Measurements from ENCODE around the gene CD80.
"Not testable (repeated sequence)": the region's sequence is repeated elsewhere in the genome, so short reads cannot be mapped to it uniquely, and the experiment has no call there.

Gene CD80

GRCh38 chr3:119582178-119582577 is 22.8 kb upstream of the CD80 start:
- peak in 1 of 2 donors; percentile 19 for DNase-seq (ENCODE audit: low read depth in 2 of 2)

DNA sequence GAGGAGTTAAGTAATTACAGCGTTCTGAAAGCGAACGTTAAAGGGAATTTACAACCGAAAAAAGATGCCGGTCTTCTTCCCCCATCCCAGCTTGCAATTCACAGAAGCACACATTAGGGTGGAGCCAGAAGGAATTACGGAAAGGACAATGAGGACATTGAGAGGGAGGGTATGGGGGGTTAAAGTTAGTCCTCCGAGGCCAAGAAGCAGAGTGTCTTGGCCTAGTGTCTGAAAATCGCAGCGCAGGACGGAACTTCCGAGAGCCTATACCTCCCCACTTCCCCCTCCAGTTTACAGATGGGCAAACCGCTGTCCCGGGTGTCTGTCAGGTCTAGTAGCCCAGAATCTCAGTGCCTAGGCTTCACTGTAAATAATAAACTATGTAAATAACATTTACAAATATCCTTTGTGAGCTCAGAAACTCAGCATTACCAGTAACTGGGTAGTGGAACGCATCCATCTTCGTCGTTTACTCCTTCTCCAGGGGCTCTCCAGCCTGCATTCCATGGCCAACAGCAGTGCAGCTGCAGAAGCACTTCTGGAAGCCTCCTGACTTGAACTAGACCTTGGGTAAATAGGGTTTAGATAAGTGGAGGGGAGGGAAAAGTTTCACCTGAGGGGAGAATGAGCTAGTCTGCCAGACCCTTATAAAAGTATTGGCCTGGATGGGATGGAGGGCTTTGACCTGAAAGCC is 20.8 kb upstream of the CD80 start:
- DNase-seq (ENCODE audit: low read depth in 2 of 2), result no peak

- DNase-seq (ENCODE audit: low read depth in 2 of 2), result peak; percentile 44 to 50
Measured at GRCh38 chr3:119579366-119580066, 20.1 kb upstream of the CD80 start, which contains the start of gene ADPRH. ADPRH (plus strand) TSS chr3:119579492; CDS start chr3:119582170, 2,678 bp downstream.

GRCh38 chr3:119575507-119575906 is 16.1 kb upstream of the CD80 start:
- DNase-seq (ENCODE audit: low read depth in 2 of 2), result no peak

DNA sequence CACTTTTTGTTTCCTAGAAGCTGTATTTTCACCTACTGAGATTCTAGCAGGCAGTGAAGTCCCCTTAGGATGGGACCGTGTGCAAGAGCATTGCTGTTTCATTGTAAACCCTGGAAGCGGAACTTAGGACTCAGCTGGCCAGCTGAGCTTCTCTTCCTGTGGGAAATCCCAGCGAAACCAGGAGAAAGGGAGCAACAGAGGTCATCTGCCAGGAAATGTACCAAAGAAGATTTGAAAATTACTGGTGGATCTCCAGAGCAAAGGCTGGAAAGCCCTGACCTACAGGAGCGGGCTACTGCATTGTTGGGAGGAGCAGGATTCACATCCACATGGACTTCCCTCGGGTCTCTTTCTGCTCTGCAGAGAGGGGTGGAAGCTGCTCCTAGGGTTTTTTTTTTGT is 12.3 kb upstream of the CD80 start:
- no peak for DNase-seq (ENCODE audit: low read depth in 2 of 2)

DNA sequence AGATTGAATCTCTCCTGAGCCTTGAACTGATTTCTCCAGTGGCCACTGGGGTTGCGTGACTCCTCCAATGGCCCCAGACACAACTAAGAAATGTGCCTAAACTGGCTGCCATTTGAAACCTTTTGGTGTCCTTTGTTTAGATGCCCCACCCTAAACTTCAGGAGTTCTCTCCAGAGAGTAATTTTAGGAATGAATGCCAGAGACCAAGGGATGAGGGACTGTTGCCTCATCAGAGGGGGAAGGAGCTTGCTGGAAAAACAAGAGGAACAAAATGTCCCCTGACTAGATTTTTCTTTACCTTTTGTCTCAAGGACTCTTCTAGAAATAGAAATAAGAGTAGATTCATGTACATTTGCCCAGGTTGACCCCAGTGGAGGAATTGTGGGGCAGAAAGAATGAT is 11.8 kb upstream of the CD80 start:
- no peak for DNase-seq (ENCODE audit: low read depth in 2 of 2)

GRCh38 chr3:119570229-119570628 is 10.8 kb upstream of the CD80 start:
- DNase-seq (ENCODE audit: low read depth in 2 of 2), result no peak

GRCh38 chr3:119569156-119569555 is 9.7 kb upstream of the CD80 start:
- DNase-seq (ENCODE audit: low read depth in 2 of 2), result no peak

DNA sequence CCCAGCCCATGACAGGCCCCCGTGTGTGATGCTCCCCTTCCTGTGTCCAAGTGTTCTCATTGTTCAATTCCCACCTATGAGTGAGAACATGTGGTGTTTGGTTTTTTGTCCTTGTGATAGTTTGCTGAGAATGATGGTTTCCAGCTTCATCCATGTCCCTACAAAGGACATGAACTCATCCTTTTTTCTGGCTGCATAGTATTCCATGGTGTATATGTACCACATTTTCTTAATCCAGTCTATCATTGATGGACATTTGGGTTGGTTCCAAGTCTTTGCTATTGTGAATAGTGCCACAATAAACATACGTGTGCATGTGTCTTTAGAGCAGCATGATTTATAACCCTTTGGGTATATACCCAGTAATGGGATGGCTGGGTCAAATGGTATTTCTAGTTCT is 3.9 kb upstream of the CD80 start:
- not testable (repeated sequence) for DNase-seq (ENCODE audit: low read depth in 2 of 2)

DNA sequence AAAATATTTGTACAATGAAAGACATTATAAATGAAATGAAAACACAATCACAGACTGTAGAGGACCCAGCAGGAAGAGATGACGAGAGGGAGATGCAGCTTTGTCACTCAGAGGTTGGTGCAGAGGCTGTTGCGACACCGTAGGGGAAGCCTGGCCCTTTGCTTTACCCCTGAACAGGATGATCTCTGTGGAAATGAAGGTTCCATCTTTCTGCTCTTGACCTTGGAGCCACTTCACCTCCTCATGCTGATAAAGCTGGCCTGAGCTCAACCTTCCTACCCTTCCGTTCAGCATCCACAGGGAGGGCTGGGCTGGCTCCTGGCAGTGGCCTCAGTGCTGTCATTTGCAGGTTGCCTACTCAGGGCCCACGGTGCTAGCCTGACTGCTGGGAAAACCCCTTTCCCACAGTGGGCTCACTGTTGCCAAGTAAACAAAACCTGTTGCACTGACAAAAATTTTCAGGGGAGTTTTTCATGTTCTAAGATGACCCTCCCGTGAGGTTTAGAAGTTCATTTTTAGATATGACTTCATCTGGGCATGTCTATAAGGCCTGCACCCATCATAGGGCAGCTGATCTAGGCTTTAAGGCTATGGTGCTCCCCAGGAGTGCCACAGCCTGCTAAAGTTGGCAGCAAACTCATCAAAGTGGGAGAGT is 3.0 kb upstream of the CD80 start:
- peak; percentile 34 to 36 for DNase-seq (ENCODE audit: low read depth in 2 of 2)

GRCh38 chr3:119560160-119560559 is 746 bp upstream of the CD80 start:
- no peak for DNase-seq (ENCODE audit: low read depth in 2 of 2)

DNA sequence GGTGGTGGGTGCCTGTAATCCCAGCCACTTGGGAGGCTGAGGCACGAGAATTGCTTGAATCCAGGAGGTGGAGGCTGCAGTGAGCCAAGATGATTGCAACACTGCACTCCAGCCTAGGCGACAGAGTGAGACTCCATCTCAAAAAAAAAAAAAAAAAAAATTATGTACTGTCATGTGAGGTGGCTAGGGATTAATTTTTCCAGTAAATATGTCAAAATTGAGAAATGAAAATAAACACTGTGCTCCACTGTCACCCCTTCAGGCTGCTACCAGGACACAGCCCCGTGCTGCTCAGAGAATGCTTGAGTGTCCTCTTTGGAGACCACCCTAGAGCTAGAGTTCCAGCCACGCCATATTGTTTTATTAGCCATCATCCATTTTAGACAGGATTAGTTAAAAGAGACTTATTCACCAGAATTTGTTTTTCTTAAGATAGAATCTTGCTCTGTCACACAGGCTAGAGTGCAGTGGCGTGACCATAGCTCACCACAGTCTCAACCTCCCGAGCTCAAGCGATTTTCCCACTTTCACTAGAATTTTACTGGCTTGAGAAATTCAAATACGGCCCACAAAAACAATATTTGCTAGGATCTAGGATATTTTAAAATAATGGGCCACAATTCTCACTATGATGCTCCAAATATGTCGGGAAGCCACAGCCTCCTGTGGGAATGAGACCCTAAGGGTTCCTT is 642 bp downstream of the CD80 start:
- DNase-seq (ENCODE audit: low read depth in 2 of 2), result no peak

GRCh38 chr3:119557877-119558269 is 1.5 kb downstream of the CD80 start:
- no peak for DNase-seq (ENCODE audit: low read depth in 2 of 2)

DNA sequence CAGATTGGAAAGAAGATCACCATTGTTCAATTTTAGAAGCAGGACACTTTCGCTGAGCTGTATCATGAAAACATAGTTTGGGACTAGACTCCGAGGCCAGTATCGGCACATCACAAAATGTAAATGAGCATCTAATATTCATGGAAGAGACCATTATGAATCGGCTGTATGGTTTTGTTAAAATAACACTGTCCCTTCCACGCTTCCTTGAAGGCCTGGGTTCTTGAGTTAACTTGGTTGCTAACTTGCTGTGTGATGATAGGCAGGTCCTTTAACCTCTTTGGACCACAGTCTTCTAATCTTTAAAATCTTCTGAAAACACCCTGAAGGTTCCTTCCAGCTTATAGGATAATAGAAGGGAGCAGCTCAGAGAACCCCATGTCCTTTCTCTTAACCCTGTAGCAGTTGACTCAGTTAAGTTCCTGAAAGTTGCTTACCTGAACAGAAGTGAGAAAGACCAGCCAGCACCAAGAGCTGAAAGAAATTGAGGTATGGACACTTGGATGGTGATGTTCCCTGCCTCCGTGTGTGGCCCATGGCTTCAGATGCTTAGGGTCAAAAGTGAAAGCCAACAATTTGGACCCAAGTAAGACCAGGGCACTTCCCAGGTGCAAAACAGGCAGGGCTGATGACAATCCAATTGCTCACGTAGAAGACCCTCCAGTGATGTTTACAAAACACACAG is 2.1 kb downstream of the CD80 start:
- DNase-seq (ENCODE audit: low read depth in 2 of 2), result no peak

DNA sequence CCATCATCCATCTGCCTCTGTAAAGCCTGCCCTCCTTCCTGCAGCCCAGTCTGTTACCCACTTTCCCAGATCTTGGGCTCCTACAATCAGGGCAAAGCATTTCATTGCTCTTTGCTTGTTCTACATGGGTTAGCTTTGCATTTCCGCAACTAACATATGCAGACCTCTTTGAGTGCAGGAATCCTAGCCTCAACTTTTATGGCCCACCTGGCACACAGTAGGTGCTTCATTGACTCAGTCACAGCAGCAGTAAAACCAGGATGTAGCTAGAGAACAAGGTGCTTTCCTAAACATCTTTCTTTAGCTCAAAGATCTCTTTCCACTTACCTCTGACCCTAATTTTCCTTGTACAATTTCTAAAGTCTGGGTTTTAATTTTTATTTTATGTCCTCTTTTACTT is 3.5 kb downstream of the CD80 start:
- no peak for DNase-seq (ENCODE audit: low read depth in 2 of 2)

DNA sequence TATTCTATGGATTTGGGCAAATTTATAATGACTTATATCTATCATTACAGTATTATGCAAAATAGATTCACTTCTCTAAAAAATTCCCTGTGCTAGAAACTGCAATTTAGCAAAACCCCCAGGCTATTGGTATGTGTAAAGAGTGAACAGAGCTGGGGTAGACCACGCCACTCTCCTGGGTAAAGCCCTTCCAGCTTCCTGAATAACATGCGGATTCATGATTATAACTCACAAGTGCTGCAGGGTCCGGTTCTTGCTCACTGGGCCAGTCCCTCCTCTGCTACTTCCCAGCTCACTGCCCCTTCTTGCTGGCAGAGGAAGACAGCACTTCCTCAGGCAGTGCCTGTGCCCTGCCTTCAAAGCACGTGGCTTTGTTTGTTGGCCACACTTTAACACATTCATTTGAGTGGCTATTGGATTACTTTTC is 4.1 kb downstream of the CD80 start:
- DNase-seq (ENCODE audit: low read depth in 2 of 2), result no peak

- no peak for DNase-seq (ENCODE audit: low read depth in 2 of 2)
Measured at GRCh38 chr3:119553823-119554415, 5.5 kb downstream of the CD80 start.

GRCh38 chr3:119552928-119553327 is 6.5 kb downstream of the CD80 start:
- DNase-seq (ENCODE audit: low read depth in 2 of 2), result not testable (repeated sequence)

DNA sequence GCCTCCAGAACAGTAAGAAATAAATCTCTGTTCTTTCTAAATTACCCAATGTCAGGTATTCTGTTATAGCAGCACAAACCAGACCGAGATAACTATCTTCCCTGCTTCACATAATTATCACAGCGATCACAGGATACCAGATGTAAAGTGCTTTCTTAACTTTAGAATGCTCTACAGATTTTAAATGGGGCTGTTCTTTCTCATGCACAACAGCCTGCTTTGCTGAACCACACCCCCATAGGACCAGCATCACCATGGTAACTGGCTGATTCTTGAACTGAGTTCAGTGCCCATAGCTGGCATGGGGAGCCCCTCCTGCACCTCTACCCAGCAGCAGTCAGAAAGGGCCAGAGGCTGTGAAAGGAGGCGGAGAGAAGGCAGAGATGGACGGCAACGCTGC is 7.8 kb downstream of the CD80 start:
- DNase-seq (ENCODE audit: low read depth in 2 of 2), result no peak

DNA sequence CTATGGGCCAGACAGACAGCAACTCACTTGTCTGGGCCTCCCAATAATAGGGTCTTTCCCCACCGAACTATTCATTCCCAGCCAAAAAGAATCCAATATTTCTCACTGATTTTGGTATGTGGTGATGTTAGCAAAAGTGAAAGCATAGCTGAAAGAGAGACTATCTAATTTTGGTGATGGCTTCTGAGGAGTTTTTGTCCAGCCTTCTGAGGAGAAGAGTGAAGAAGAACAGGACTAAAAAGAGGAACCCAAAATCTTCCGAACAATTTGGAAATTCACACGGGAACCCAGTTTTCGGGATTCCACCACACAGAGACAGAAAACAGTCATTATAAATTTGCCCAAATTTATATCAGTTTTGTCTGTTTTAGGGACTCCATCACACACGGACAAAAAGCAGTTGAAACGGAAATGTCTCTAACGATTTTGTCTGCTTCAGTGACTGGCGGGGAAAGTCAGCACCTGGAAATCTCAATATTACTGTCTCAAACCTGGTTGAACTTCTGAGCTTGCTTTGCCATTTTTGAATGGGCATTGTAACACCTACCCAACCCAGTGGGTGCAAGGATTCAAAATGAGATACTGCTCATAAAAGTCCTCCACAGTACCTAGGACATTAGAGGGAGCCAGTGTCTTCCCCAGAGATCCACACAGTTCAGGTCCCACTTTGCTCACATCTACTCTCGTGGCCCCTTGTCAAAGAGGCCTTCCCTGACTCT is 9.1 kb downstream of the CD80 start:
- DNase-seq (ENCODE audit: low read depth in 2 of 2), result no peak

GRCh38 chr3:119548341-119548740 is 11.1 kb downstream of the CD80 start:
- no peak for DNase-seq (ENCODE audit: low read depth in 2 of 2)

All from stimulated activated CD8-positive, alpha-beta memory T cell treated with anti-CD3 and anti-CD28 coated beads, Interleukin-2, amount 100 ng/mL, for 48 hours (primary cell).